Duodenal mucosa (tissue), 2 donors: ENCODE results near the gene SLC25A19.

Experiments
- H3K27ac ChIP-seq: one replicate; pipeline ENCODE4 v1.7.0; 2013; ENCODE audit warnings: low read depth, low read length
- H3K27me3 ChIP-seq, 2 donors: one replicate each; pipeline ENCODE4 v1.7.0; 2013; ENCODE audit warnings: low read length in 2 of 2, control low read depth in 1 of 2; ENCODE audit not compliant: insufficient read depth in 2 of 2, control insufficient read depth in 1 of 2
- H3K36me3 ChIP-seq, 2 donors: one replicate each; pipeline ENCODE4 v1.7.0; 2013; ENCODE audit warnings: low read length in 2 of 2, control low read depth in 1 of 2; ENCODE audit not compliant: insufficient read depth in 2 of 2, control insufficient read depth in 1 of 2
- H3K4me1 ChIP-seq, 2 donors: one replicate each; pipeline ENCODE4 v1.7.0; 2013; ENCODE audit warnings: low read length in 2 of 2, control low read depth in 1 of 2; ENCODE audit not compliant: insufficient read depth in 2 of 2, control insufficient read depth in 1 of 2
- H3K4me3 ChIP-seq, 2 donors: one replicate each; pipeline ENCODE4 v1.7.0; 2013; ENCODE audit warnings: low read length in 2 of 2, low read depth in 1 of 2
- H3K9ac ChIP-seq, 2 donors: one replicate each; pipeline ENCODE4 v1.7.0; 2013; ENCODE audit warnings: low read length in 2 of 2, low read depth in 1 of 2
- H3K9me3 ChIP-seq, 2 donors: one replicate each; pipeline ENCODE4 v1.7.0; 2013; ENCODE audit warnings: low read length in 2 of 2, control low read depth in 1 of 2; ENCODE audit not compliant: control insufficient read depth in 1 of 2

SLC25A19 gene

GRCh38 chr17:75241996-75242460, 47.2 kb downstream of the SLC25A19 start:
- H3K4me3 ChIP-seq: no peak overlapping the region
- H3K36me3 ChIP-seq: peaks cover 69 to 94% of the 10 kb centered on the region in 2 donors
- H3K27me3 ChIP-seq: no peaks in the 10 kb centered on the region
- no peak overlapping the region for H3K27ac ChIP-seq
- H3K9me3 ChIP-seq: no peaks in the 10 kb centered on the region
- H3K4me1 ChIP-seq: peaks cover 11 to 32% of the 10 kb centered on the region in 2 donors
- H3K9ac ChIP-seq: no peak overlapping the region

DNA sequence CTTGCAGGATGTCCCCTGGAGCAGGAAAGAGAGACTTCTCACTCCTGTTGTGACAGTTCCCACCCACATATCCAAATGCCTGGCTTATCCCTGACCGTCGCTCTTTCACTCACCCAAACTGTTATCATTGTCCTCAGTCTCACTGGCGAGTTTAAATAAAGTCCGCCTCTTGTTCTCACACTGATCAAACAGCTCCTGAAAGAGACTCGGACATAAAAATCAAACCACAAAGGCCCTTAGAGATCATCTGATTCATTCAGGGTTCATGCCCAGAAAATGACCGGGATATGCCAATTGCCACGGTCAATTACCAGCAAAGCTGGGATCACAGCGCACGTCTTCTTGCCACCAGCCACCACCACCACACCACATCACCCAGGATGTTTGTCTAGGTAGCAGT, 47.7 kb downstream of the SLC25A19 start:
- H3K4me3 ChIP-seq: no peak overlapping the region
- no peaks in the 10 kb centered on the region for H3K9me3 ChIP-seq
- H3K9ac ChIP-seq: no peak overlapping the region
- no peak overlapping the region for H3K27ac ChIP-seq
- H3K4me1 ChIP-seq: peaks cover 11 to 32% of the 10 kb centered on the region in 2 donors
- peaks cover 72 to 97% of the 10 kb centered on the region in 2 donors for H3K36me3 ChIP-seq
- H3K27me3 ChIP-seq: no peaks in the 10 kb centered on the region

GRCh38 chr17:75241143-75241430, 48.1 kb downstream of the SLC25A19 start:
- peaks cover 73 to 97% of the 10 kb centered on the region in 2 donors for H3K36me3 ChIP-seq

DNA sequence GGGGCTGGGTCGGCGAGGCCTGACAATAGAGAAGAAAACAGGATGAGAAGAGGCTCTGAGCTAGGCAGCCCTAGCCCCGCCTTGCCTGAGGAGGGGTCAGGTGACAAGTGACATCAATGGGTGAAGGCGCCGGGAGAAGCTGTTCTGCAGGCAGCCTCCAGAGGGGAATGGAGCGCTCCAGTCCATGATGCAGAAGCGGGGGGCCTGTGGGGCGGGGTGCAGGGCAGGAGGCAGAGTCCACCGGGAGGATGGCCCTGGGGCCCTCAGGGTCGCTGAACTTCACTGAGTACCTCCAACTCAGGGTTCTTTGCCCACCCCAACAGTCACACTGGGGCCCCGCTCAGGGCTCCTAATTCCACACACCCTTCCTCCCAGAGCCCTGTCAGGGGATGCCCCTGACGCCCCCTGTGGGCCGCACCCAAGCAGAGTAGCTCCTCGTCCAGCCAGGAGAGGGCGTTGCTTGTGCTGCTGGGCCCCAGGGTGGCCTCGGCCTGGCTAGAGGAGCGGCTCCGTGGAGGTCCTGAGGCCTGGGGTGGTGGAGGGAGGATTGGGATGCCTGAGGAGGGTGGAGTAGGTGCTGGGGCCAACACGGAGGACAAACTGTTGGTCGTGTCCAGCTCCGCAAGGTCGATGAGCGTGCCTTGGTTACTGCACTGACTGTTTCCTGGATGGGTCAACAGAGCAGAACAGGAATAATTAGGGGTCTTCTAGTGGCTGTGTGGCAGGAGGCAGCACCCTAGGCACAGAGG, 48.7 kb downstream of the SLC25A19 start:
- Histone ChIP-seq H3K9ac (no peak overlapping the region), H3K36me3 (peaks cover 68 to 97% of the 10 kb centered on the region in 2 donors), H3K27ac (no peak overlapping the region), H3K9me3 (no peaks in the 10 kb centered on the region), H3K4me1 (peaks cover 11 to 32% of the 10 kb centered on the region in 2 donors), H3K4me3 (no peak overlapping the region), H3K27me3 (no peaks in the 10 kb centered on the region)

More at GRCh38 chr17:75241143-75241430, 48.1 kb downstream of the SLC25A19 start:
- Histone ChIP-seq H3K27ac (no peak overlapping the region), H3K4me3 (no peak overlapping the region), H3K9me3 (no peaks in the 10 kb centered on the region), H3K4me1 (peaks cover 11 to 32% of the 10 kb centered on the region in 2 donors), H3K9ac (no peak overlapping the region), H3K27me3 (no peaks in the 10 kb centered on the region)

- peaks cover 11 to 25% of the 10 kb centered on the region in 2 donors for H3K4me1 ChIP-seq
- H3K9me3 ChIP-seq: no peaks in the 10 kb centered on the region
- no peak overlapping the region for H3K9ac ChIP-seq
- peaks cover 67 to 97% of the 10 kb centered on the region in 2 donors for H3K36me3 ChIP-seq
- H3K27ac ChIP-seq: no peak overlapping the region
- no peaks in the 10 kb centered on the region for H3K27me3 ChIP-seq
- no peak overlapping the region for H3K4me3 ChIP-seq
Measured at GRCh38 chr17:75239778-75240393, 49.3 kb downstream of the SLC25A19 start.

- no peak overlapping the region for H3K27ac ChIP-seq
- H3K9ac ChIP-seq: no peak overlapping the region
Measured at GRCh38 chr17:75239214-75239613, 50.0 kb downstream of the SLC25A19 start.

GRCh38 chr17:75238684-75239191, 50.5 kb downstream of the SLC25A19 start:
- H3K4me3 ChIP-seq: no peak overlapping the region
- no peak overlapping the region for H3K27ac ChIP-seq
- no peaks in the 10 kb centered on the region for H3K27me3 ChIP-seq
- H3K9ac ChIP-seq: peak overlapping the region in 1 of 2 donors; percentile 35
- peaks cover 11 to 23% of the 10 kb centered on the region in 2 donors for H3K4me1 ChIP-seq
- H3K9me3 ChIP-seq: no peaks in the 10 kb centered on the region
- peaks cover 68 to 94% of the 10 kb centered on the region in 2 donors for H3K36me3 ChIP-seq

More at GRCh38 chr17:75239214-75239613, 50.0 kb downstream of the SLC25A19 start:
- peaks cover 70 to 97% of the 10 kb centered on the region in 2 donors for H3K36me3 ChIP-seq
- no peaks in the 10 kb centered on the region for H3K9me3 ChIP-seq
- H3K27me3 ChIP-seq: no peaks in the 10 kb centered on the region
- peaks cover 11 to 23% of the 10 kb centered on the region in 2 donors for H3K4me1 ChIP-seq
- H3K4me3 ChIP-seq: no peak overlapping the region

- peaks cover 63 to 89% of the 10 kb centered on the region in 2 donors for H3K36me3 ChIP-seq
Measured at GRCh38 chr17:75238020-75238580, 51.1 kb downstream of the SLC25A19 start.

GRCh38 chr17:75237100-75238014, 51.9 kb downstream of the SLC25A19 start:
- Histone ChIP-seq H3K27ac (no peak overlapping the region), H3K4me3 (no peak overlapping the region), H3K4me1 (peaks cover 11 to 21% of the 10 kb centered on the region in 2 donors), H3K36me3 (peaks cover 64 to 89% of the 10 kb centered on the region in 2 donors), H3K9ac (no peak overlapping the region), H3K27me3 (no peaks in the 10 kb centered on the region), H3K9me3 (no peaks in the 10 kb centered on the region)

More at GRCh38 chr17:75238020-75238580, 51.1 kb downstream of the SLC25A19 start:
- no peak overlapping the region for H3K4me3 ChIP-seq
- peak overlapping the region in 1 of 2 donors; percentile 35 for H3K9ac ChIP-seq
- H3K27me3 ChIP-seq: no peaks in the 10 kb centered on the region
- H3K9me3 ChIP-seq: no peaks in the 10 kb centered on the region
- no peak overlapping the region for H3K27ac ChIP-seq
- H3K4me1 ChIP-seq: peaks cover 11 to 23% of the 10 kb centered on the region in 2 donors
